Body of pancreas (tissue), 4 donors: ENCODE results near the gene ARHGAP26. TPM values are rescaled to one million over a fixed set of nuclear protein-coding genes. Genes with fewer than 3 reads are reported as not detected.

Experiments used
- ATAC-seq: fragments of 150-250 bp; one replicate; pipeline ENCODE4 v1.9.1; 2016
- DNase-seq, 4 donors: peaks; one replicate each; pipeline ENCODE4 v3.0.0-alpha.2; 2019
- H3K27ac ChIP-seq, 4 donors: fragments of 200-600 bp; sonication (generic); 1 replicate in 3 of 4; 2 replicates in 1 of 4; pipeline versions ENCODE4 v1.5.1 to v1.6.1; 2016 to 2019; ENCODE audit warnings: mild to moderate bottlenecking in 1 of 4, mixed read lengths in 1 of 4, moderate library complexity in 1 of 4
- H3K27me3 ChIP-seq, 2 donors: fragments of 200-600 bp; sonication (generic); one replicate each; pipeline ENCODE4 v1.6.0; 2016; ENCODE audit warnings: mild to moderate bottlenecking in 1 of 2
- H3K36me3 ChIP-seq, 2 donors: fragments of 200-600 bp; sonication (generic); replicated peaks in 1 of 2; 2 replicates each; pipeline ENCODE4 v1.5.1; 2016; ENCODE audit warnings: low read depth in 2 of 2; ENCODE audit not compliant: insufficient read depth in 1 of 2
- H3K4me1 ChIP-seq: fragments of 200-600 bp; sonication (generic); one replicate; pipeline ENCODE4 v1.6.0; 2016
- H3K4me3 ChIP-seq, 2 donors: fragments of 200-600 bp; sonication (generic); 1 replicate in 1 of 2; 2 replicates in 1 of 2; pipeline ENCODE4 v1.5.1; 2016 to 2019
- H3K9me3 ChIP-seq, 3 donors: fragments of 200-600 bp; sonication (generic); 1 replicate in 2 of 3; 2 replicates in 1 of 3; pipeline ENCODE4 v1.5.1; 2016
- POLR2A ChIP-seq, 3 donors: fragments of 450-650 bp; IDR thresholded peaks; one replicate each; pipeline ENCODE4 v1.6.1; 2016; ENCODE audit warnings: antibody characterized with exemption in 3 of 3, mild to moderate bottlenecking in 2 of 3
- WGBS, 2 donors: methylation state at CpG; one replicate each; pipeline ENCODE4 v1.1.5; 2017; 5-methylcytosine and 5-hydroxymethylcytosine counted together
- intact Hi-C: fragments of 100-400 bp; cut with DNase I; formaldehyde crosslinking; loops from one replicate; pipeline ENCODE4 v1.15.1; 2023
- total RNA-seq, 2 donors: library from RNA; depleted of rRNA; stranded (reverse); fragments of >200 nt; gene quantifications; one replicate each; pipeline ENCODE4 v1.1.0, GENCODE V29; 2016
- TF ChIP-seq, protein P1 (sequence below), 7 experiments: fragments of 450-650 bp in 4 of 7; fragments of 200-600 bp in 3 of 7; sonication (generic) in 3 of 7; IDR thresholded peaks; one replicate each; pipeline ENCODE4 v1.5.1; 2016 to 2019; ENCODE audit warnings: antibody characterized with exemption in 7 of 7

The ARHGAP26 gene
- total RNA-seq, 2 donors from 2014 or later = 12.5 to 14.2 TPM

DNA sequence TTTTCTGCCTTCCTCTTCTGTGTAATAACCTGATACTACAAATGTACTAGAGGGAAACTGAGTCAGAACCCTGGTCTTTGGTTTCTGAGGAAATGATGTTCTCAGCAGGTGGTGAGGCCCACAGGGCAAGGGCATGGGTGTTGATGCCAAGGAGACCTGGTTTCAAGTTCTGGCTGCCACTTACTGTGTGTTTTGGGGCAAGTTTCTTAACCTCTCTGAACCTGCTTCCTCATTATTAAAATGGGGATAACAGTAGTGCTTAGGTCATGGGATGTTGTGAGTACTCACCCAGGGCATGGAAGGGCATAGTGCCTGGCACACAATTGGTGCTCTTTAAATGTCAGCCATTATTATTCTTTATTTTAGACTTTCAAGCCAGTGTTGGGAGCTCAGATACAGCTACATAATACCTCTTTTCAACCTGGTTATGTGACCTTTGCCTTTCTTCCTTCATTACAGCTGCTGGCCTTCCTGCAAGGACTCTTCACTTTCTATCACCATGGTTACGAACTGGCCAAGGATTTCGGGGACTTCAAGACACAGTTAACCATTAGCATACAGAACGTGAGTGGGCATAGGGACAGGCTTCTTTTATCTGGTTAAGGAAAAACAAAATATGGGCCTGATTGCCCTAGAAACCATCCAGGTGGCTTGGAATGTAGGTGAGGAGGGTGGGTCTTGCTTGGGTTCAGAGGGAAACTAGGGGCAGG, 131.5 kb downstream of the ARHGAP26 start:
- Histone ChIP-seq H3K27me3 (no peaks in the 10 kb centered on the region), H3K9me3 (no peaks in the 10 kb centered on the region), H3K27ac (no peak overlapping the region), H3K4me3 (no peak overlapping the region), H3K36me3 (peaks cover 0 to 3% of the 10 kb centered on the region in 2 donors), H3K4me1 (no peaks in the 10 kb centered on the region)
- TF ChIP-seq POLR2A (IDR thresholded peaks at IDR 0.05) = no peak
- TF ChIP-seq, protein P1, sequence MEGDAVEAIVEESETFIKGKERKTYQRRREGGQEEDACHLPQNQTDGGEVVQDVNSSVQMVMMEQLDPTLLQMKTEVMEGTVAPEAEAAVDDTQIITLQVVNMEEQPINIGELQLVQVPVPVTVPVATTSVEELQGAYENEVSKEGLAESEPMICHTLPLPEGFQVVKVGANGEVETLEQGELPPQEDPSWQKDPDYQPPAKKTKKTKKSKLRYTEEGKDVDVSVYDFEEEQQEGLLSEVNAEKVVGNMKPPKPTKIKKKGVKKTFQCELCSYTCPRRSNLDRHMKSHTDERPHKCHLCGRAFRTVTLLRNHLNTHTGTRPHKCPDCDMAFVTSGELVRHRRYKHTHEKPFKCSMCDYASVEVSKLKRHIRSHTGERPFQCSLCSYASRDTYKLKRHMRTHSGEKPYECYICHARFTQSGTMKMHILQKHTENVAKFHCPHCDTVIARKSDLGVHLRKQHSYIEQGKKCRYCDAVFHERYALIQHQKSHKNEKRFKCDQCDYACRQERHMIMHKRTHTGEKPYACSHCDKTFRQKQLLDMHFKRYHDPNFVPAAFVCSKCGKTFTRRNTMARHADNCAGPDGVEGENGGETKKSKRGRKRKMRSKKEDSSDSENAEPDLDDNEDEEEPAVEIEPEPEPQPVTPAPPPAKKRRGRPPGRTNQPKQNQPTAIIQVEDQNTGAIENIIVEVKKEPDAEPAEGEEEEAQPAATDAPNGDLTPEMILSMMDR (IDR thresholded peaks at IDR 0.05) = no peak
- no peak for ATAC-seq
- intact Hi-C loops = no loop called here
- DNase-seq = no peak
- 58 to 65% methylated on average over 3 of the region's 3 CpGs for WGBS, 2 donors

DNA sequence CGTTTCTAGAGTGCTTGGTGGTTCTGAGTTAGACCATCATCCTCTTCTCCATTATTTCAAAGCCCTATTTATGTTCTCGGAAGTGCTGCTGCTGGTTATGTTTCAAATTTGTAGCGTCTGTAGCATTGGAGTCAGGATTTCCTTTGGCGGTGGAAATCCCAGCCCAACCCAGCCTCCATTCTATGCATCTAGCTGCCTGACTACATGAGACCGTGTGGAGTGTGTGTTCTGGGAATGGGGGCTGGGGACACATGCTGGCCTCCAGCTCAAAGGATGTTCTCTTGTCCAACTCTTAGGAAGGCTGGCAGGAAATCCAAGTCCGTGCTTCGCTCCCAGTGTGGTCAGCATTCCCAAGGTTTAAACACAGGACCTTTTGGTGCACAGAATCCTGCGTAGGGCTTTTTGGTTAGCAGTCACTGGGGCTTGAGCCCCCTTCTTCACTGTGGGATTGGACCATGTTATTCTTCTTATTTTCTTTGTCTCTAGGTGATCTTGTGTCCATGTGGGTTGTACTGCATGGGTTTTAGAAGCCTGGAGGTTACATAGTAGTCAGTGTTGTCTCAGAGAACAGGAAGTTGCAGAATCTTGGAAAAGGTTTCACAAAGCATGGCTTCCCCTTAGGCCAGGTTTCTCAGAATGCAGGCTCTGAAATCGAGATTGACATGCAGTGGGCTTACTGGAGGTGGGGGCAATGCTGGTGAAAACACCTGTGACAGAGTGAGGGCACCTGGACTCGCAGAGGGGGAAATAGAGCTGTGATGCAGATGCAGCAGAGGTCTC, 132.2 kb downstream of the ARHGAP26 start:
- ATAC-seq (no peak), DNase-seq (no peak)
- Histone ChIP-seq H3K4me3 (no peak overlapping the region), H3K9me3 (no peaks in the 10 kb centered on the region), H3K27ac (no peak overlapping the region), H3K27me3 (no peaks in the 10 kb centered on the region), H3K4me1 (no peaks in the 10 kb centered on the region), H3K36me3 (peaks cover 0 to 3% of the 10 kb centered on the region in 2 donors)
- TF ChIP-seq POLR2A (IDR thresholded peaks at IDR 0.05) = no peak
- TF ChIP-seq, protein P1 (IDR thresholded peaks at IDR 0.05) = no peak
- intact Hi-C loops = no loop called here
- 81 to 86% methylated on average over 10 of the region's 10 CpGs for WGBS, 2 donors

- Histone ChIP-seq H3K9me3 (no peaks in the 10 kb centered on the region), H3K27me3 (no peaks in the 10 kb centered on the region), H3K27ac (no peak overlapping the region), H3K36me3 (peaks cover 0 to 3% of the 10 kb centered on the region in 2 donors), H3K4me3 (no peak overlapping the region), H3K4me1 (no peaks in the 10 kb centered on the region)
- DNase-seq (no peak), ATAC-seq (no peak)
- intact Hi-C loops = no loop called here
- TF ChIP-seq POLR2A (IDR thresholded peaks at IDR 0.05) = no peak
- TF ChIP-seq, protein P1 (IDR thresholded peaks at IDR 0.05) = no peak
- WGBS, 2 donors = 86 to 91% methylated on average over 4 of the region's 4 CpGs
These were observed 134.2 kb downstream of the ARHGAP26 start for GRCh38 chr5:142904416-142904815.

DNA sequence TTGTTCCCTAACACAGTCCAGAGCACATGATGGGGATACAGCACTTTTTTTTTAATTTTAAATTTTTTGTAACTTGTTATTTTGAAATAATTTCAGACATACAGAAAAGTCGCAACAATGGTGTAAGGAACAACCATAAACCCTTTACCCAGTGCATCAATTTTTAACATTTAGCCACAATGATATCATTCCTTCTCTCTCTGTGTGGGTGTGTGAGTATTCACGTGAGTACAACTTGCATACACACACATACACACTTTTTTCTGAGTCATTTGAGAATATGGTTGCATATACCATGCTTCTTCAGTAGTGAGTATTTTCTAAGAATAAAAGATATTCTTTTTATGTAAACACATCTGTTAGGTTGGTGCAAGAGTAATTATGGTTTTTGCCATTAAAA, 135.2 kb downstream of the ARHGAP26 start:
- ATAC-seq (no peak), DNase-seq (no peak)
- H3K27ac ChIP-seq = no peak overlapping the region
- H3K4me3 ChIP-seq = no peak overlapping the region
- no peaks in the 10 kb centered on the region for H3K9me3 ChIP-seq
- TF ChIP-seq, protein P1 (IDR thresholded peaks at IDR 0.05) = no peak
- no peak for TF ChIP-seq POLR2A (IDR thresholded peaks at IDR 0.05)
- 83 to 90% methylated on average over 2 of the region's 2 CpGs for WGBS, 2 donors
- no peaks in the 10 kb centered on the region for H3K4me1 ChIP-seq
- peaks cover 0 to 3% of the 10 kb centered on the region in 2 donors for H3K36me3 ChIP-seq
- intact Hi-C loops = no loop called here
- no peaks in the 10 kb centered on the region for H3K27me3 ChIP-seq
